Osteoblast (primary cell): ENCODE data around the gene CLSTN2. TPM values are rescaled to one million over a fixed set of nuclear protein-coding genes. Genes with fewer than 3 reads are reported as not detected.

Experiments
- DNase-seq: peaks from one replicate; pipeline ENCODE4 v3.0.0; 2011; ENCODE audit warnings: low spot score, mixed read lengths; ENCODE audit not compliant: insufficient read length; ENCODE audit errors: missing footprints
- H2AFZ ChIP-seq: 2 replicates; pipeline ENCODE4 v1.6.0; 2011; ENCODE audit warnings: mild to moderate bottlenecking, low read length
- H3K27ac ChIP-seq: 2 replicates; pipeline ENCODE4 v1.5.1; 2011; ENCODE audit warnings: mild to moderate bottlenecking, low read depth, low read length, moderate library complexity
- H3K27me3 ChIP-seq: 2 replicates; pipeline ENCODE4 v1.6.0; 2012; ENCODE audit warnings: mild to moderate bottlenecking, control low read depth, inconsistent platforms, low read length, moderate library complexity; ENCODE audit not compliant: insufficient read depth
- H3K36me3 ChIP-seq: 2 replicates; pipeline ENCODE4 v1.5.1; 2011; ENCODE audit warnings: mild to moderate bottlenecking, low read length, control low read depth, moderate library complexity; ENCODE audit not compliant: insufficient read depth
- H3K4me1 ChIP-seq: 2 replicates; pipeline ENCODE4 v1.5.1; 2011; ENCODE audit warnings: mild to moderate bottlenecking, low read length, control low read depth, moderate library complexity; ENCODE audit not compliant: insufficient read depth
- H3K4me2 ChIP-seq: 2 replicates; pipeline ENCODE4 v1.6.0; 2011; ENCODE audit warnings: mild to moderate bottlenecking, low read length; ENCODE audit not compliant: insufficient read depth
- H3K4me3 ChIP-seq: fragments of 200-600 bp; sonication (generic); 3 replicates; pipeline ENCODE4 v1.5.1; 2012; ENCODE audit warnings: mild to moderate bottlenecking, low read length, inconsistent platforms; ENCODE audit not compliant: insufficient read depth
- H3K79me2 ChIP-seq: 2 replicates; pipeline ENCODE4 v1.6.0; 2012; ENCODE audit warnings: mild to moderate bottlenecking, low read length, control low read depth, inconsistent platforms; ENCODE audit not compliant: insufficient read depth
- H3K9me3 ChIP-seq: 2 replicates; pipeline ENCODE4 v1.5.1; 2011; ENCODE audit warnings: low read depth, low read length, control low read depth
- H4K20me1 ChIP-seq: 2 replicates; pipeline ENCODE4 v1.6.0; 2012; ENCODE audit warnings: mild to moderate bottlenecking, low read length, control low read depth; ENCODE audit not compliant: insufficient read depth
- CTCF ChIP-seq: IDR thresholded peaks from 2 replicates; pipeline ENCODE4 v1.5.1; 2011; ENCODE audit warnings: mild to moderate bottlenecking, low read depth, low read length, moderate library complexity; ENCODE audit errors: extremely low read depth
- total RNA-seq: library from RNA; depleted of rRNA; stranded (reverse); fragments of >200 nt; gene quantifications from 2 replicates; pipeline ENCODE4 v1.2.3, GENCODE V29; 2012

CLSTN2 gene
- total RNA-seq, 1 donor: under 0.01 TPM

- no peak for DNase-seq
- no peaks in the 10 kb centered on the region for H3K36me3 ChIP-seq
- no peak overlapping the region for H3K4me3 ChIP-seq
- no peak overlapping the region for H3K4me2 ChIP-seq
- no peaks in the 10 kb centered on the region for H4K20me1 ChIP-seq
- TF ChIP-seq CTCF: no peak
- H3K79me2 ChIP-seq: no peaks in the 10 kb centered on the region
- H3K4me1 ChIP-seq: no peaks in the 10 kb centered on the region
- no peaks in the 10 kb centered on the region for H3K9me3 ChIP-seq
- H3K27ac ChIP-seq: no peak overlapping the region
- H2AFZ ChIP-seq: no peak overlapping the region
- H3K27me3 ChIP-seq: no peaks in the 10 kb centered on the region
Measured at GRCh38 chr3:140386357-140387100, 451.5 kb downstream of the CLSTN2 start.

- H4K20me1 ChIP-seq: no peaks in the 10 kb centered on the region
- H3K4me2 ChIP-seq: no peak overlapping the region
- no peaks in the 10 kb centered on the region for H3K4me1 ChIP-seq
- no peak overlapping the region for H3K4me3 ChIP-seq
- H3K27ac ChIP-seq: no peak overlapping the region
- H3K79me2 ChIP-seq: no peaks in the 10 kb centered on the region
- H3K27me3 ChIP-seq: no peaks in the 10 kb centered on the region
- DNase-seq: no peak
- TF ChIP-seq CTCF: no peak
- H3K9me3 ChIP-seq: no peaks in the 10 kb centered on the region
- no peak overlapping the region for H2AFZ ChIP-seq
- no peaks in the 10 kb centered on the region for H3K36me3 ChIP-seq
Measured at GRCh38 chr3:140387244-140387643, 452.3 kb downstream of the CLSTN2 start.

GRCh38 chr3:140388202-140388922, 453.4 kb downstream of the CLSTN2 start:
- Histone ChIP-seq H3K27me3 (no peaks in the 10 kb centered on the region), H3K4me2 (no peak overlapping the region), H2AFZ (no peak overlapping the region), H3K79me2 (no peaks in the 10 kb centered on the region), H3K9me3 (no peaks in the 10 kb centered on the region), H3K36me3 (no peaks in the 10 kb centered on the region), H3K4me3 (no peak overlapping the region), H3K4me1 (no peaks in the 10 kb centered on the region), H3K27ac (no peak overlapping the region), H4K20me1 (no peaks in the 10 kb centered on the region)
- no peak for DNase-seq
- no peak for TF ChIP-seq CTCF

- Histone ChIP-seq H3K36me3 (no peaks in the 10 kb centered on the region), H2AFZ (no peak overlapping the region), H4K20me1 (no peaks in the 10 kb centered on the region), H3K27ac (no peak overlapping the region), H3K27me3 (no peaks in the 10 kb centered on the region), H3K4me2 (no peak overlapping the region), H3K4me3 (no peak overlapping the region), H3K79me2 (no peaks in the 10 kb centered on the region), H3K4me1 (no peaks in the 10 kb centered on the region), H3K9me3 (no peaks in the 10 kb centered on the region)
- DNase-seq: no peak
- no peak for TF ChIP-seq CTCF
Measured at GRCh38 chr3:140391061-140391460, 456.1 kb downstream of the CLSTN2 start.
